Astrocyte (in vitro differentiated cells and primary cell): Measurements from ENCODE around the gene CACNA2D4.

Experiments used
- EZH2 ChIP-seq: IDR thresholded peaks from 2 replicates; pipeline ENCODE4 v1.6.1; 2012; ENCODE audit warnings: mild to moderate bottlenecking, low read length, inconsistent platforms; ENCODE audit not compliant: insufficient read depth
- TF ChIP-seq, protein P1 (sequence below): IDR thresholded peaks from 2 replicates; pipeline ENCODE4 v1.5.1; 2011; ENCODE audit warnings: low read depth, mild to moderate bottlenecking, inconsistent platforms, low read length, moderate library complexity; ENCODE audit not compliant: insufficient read depth

- TF ChIP-seq, protein P1, sequence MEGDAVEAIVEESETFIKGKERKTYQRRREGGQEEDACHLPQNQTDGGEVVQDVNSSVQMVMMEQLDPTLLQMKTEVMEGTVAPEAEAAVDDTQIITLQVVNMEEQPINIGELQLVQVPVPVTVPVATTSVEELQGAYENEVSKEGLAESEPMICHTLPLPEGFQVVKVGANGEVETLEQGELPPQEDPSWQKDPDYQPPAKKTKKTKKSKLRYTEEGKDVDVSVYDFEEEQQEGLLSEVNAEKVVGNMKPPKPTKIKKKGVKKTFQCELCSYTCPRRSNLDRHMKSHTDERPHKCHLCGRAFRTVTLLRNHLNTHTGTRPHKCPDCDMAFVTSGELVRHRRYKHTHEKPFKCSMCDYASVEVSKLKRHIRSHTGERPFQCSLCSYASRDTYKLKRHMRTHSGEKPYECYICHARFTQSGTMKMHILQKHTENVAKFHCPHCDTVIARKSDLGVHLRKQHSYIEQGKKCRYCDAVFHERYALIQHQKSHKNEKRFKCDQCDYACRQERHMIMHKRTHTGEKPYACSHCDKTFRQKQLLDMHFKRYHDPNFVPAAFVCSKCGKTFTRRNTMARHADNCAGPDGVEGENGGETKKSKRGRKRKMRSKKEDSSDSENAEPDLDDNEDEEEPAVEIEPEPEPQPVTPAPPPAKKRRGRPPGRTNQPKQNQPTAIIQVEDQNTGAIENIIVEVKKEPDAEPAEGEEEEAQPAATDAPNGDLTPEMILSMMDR, result no peak
- TF ChIP-seq EZH2, result no peak
These were observed 88.0 kb downstream of the CACNA2D4 start for GRCh38 chr12:1830401-1830845.
